CD4-positive, alpha-beta T cell treated with Interleukin-4 for 4 hours (primary cell): ENCODE results near the gene MSANTD2.
"Not testable (repeated sequence)": the region's sequence is repeated elsewhere in the genome, so short reads cannot be mapped to it uniquely, and the experiment has no call there.

Source experiments
- DNase-seq: peaks from one replicate; pipeline ENCODE4 v3.0.0-alpha.2; 2020

Gene MSANTD2

DNA sequence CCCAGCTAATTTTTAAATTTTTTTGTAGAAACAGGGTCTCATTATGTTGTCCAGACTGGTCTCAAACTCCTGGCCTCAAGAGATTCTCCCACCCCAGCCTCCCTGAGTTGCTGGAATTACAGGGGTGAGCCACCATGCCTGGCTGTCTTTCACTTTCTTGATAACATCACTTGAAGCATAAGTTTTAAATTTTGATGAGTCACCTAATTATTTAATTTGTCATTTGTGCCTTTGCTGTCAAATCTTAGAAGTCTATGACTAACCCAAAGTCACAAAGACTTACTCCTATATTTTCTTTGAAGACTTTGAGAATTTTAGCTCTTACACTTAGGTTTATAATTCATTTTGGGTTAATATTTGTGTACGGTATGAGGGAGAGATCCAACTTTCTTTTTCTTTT lies 14.5 kb upstream of the MSANTD2 start:
- DNase-seq: no peak

DNA sequence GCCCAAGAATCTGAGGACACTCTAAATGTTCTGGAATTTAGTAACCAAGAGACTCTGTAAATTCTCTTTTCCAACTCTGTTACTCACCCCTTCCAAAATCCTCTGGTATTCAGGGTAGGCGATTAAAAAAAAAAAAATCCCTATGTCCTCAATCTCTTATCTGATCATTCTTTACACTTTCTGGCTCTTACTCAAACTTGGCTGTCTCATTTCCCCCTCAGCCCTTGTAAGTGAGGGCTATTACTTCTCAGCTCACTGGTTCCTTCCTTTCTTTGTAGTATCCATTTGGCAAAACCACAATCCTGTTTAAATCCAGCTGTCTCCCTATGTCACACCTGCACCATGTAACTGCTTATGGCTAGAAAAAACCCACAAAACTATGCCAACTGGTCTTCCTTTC lies 12.7 kb upstream of the MSANTD2 start:
- DNase-seq: no peak

DNA sequence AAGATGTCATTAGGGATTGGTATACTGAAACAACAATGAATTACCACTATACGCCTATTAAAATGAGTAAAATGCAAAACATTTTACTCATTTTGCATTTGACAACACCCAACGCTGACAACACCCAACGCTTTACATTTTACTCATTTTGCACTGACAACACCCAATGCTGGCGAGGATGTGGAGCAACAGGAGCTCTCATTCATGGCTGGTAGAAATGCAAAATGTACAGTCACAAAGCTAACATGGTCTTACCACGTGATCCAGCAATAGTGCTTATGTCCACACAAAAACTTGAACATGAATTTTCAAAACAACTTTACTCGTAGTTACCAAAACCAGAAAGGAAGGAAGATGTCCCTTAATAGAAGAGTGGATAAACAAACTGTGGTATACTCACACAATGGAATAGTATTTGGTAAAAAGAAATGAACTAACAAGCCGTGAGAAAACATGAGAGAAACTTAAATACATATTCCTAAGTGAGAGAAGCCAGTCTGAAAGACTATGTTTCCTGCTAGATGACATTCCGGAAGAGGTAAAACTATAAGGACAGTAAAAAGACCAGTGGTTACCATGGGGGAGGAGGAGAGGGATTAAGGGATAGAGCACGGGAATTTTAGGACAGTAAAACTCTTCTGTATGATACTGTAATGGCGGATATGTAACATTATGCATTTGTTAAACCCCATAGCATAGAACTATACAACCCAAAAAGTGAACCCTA lies 11.4 kb upstream of the MSANTD2 start:
- DNase-seq: no peak

DNA sequence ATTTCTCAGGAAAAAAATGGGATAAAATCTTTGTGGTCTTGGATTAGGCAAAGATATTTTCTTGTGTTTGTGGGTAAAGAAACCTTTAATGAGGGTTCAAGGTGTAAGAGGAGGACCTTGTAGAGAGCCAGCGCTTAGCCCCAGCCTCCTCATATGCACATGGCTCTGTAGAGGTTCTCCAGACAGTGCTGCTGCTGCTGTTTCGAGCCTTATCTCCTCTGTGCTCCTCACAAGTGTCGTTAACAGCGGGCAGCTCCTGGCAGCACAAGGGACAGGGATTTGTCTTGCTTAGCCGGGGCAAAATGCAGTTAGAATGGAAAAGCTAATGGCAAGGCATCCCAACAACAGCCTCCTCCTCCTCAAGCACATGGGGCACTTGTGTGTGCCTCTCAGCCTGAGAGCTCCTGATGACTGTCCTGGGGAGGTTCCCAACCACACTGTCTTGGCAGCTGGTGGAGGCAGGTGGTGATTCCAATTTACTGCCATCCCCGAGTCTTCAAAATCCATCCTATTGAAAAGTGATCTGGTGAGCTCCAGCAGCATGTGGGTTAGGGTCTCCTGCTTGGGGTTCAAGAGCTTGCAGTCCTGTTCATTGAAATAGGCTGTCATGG lies 7.6 kb upstream of the MSANTD2 start:
- no peak for DNase-seq

DNA sequence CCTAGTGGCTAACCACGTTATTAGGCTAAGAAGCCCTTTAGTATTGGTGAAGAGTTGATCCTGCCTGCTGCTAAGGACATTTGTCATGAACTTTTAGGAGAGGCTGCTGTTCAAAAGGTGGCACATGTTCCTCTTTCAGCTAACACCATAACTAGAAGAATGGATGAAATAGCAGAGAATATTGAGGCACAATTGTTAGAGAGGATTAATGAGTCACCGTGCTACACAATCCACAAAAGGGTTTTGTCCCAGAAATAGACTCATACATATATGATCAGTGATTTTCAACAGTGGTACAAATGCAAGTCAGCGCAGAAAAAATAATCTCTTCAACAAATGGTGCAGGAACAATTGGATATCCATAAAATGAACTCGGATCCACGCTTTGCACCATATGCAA lies 7.0 kb upstream of the MSANTD2 start:
- no peak for DNase-seq

DNA sequence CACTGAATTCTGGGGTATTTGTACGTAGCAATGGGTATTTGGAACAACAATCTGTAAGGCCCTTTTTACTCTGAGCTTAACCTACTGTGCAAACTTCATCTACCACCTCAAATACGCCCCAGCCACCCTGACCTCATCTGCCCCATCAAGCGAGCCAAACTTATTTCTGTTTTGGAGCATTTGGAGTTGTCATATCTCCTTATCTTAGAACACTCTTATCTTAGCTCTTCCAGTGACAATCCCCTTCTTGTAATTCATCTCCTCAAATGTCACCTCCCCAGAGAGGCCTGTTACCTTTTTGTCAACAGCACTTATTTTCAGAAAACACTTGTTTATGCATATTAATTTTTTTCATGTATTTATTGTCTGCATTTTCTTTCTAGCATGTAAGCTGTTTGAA lies 4.7 kb upstream of the MSANTD2 start:
- no peak for DNase-seq

DNA sequence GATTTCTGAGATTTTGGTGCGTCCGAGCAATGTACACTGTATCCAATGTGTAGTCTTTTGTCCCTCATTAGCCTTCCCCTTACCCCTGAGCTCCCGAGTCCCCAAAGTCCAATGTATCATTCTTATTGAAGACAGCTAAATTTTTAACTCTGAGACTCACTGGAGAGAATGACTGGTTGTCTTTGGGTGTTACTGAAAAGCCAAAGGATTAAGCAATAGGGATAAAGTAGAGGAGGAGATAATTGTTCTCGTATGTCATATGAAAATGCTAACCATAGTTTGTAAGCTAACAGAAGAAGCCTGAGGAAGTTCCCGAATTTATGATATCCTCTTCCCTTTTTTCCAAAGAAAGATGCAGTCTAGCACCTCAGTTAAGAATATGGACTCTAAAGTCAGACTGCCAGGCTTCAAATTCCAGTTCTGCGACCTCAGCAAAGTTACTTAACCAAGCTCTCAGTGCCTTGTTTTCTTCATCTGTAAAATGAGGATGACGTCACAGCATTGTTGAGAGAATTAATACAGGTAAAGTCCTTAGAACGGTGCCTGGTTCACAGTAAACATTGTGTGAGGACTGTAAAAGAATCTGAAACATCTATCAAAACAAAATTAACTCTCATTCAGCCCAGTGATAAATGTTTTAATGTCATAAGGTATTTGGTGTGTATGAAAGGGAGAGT lies 1.6 kb upstream of the MSANTD2 start:
- no peak for DNase-seq

DNA sequence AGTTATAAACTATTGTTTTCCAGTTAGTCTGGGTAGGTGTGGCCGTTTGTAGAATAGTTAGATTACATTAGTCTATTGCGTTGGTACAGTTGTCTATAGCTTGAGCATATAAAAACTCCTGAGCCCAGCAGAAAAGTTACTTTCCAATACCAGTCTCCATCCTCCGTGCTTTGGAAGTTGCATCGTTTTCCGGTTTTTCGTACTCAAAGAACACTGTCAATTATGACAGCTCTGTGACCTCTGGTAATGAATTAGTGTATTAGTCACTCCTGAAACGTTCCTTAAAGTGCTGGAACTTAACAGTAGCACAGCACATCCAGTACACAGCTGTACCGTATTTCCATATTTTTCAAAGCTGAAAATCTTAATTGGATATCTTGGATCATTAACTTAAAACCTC lies 808 bp upstream of the MSANTD2 start:
- DNase-seq: no peak

DNA sequence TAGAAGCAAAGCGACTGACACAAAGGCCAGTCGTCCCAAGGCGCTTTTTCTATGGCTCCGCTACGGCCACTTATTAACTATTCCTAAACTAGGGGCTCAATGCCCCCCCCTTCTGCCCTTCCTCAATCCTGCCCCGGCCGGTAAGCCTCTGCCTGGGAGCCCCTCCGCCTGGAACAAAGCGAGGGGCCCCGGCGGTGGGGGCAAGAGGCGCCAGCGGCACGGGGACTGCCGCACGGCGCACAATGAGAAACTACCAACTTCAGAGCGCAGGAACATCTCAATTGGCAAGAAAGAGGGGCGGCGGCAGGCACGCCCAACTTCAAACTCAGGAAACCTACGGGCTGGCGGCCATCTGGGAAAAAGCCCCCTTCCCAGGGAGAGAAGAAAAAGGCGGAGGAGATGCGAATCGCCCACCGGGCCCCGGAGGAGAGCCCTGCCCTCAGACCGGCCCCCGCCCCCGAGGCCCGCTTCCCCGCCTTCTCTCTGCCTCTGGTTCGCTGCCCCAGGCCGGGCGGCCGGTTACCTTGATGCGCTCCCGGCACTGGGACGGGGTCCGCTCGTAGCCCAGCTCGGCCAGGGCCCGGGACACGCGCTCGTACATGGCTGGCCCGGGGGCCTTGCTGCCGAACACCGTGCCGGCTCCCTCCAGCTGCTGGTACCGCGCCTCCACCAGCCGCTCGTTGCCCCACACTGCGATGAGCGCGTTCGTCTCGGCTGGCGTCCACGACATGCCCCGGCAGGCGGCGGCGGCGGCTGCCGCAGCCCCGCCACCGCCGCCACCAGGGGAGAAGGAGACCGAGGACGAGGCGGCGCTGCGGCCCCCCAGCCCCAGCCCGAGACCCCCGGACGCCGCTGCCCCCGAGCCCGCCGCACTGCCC lies 619 bp downstream of the MSANTD2 start:
- no peak for DNase-seq

DNA sequence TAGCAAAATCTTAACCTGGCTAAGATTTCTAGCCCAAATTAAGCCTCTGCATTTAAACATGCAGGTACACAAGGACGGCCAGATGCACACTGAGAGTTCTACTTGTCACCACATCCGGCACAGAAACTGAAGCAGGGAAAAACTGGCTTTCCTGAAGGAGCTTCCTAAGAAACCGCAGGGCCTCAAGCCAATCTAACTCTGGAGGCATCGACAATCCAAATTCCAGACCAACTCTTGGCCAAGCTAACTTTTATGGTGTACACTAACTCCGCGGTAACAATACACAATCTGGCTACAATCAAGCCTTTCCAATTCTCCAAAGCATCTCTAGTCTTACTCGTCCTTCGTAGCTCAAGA lies 1.2 kb downstream of the MSANTD2 start:
- DNase-seq: no peak

DNA sequence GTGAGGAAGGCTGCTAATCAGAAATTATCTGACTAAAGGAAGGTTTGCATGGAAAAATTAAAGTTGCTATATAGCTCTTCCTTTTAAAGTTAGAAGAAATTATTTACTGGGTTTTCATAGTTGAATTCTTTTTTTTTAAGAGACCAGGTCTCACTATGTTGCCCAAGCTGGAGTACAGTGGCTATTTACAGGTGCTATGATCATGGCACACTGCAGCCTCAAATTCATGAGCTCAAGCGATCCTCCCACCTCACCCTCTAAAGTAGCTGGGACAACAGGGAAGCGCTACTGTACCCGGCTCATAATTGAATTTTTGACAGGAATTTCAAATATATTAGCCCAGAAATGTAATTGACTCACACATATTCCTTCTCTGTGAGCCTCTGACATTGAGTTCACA lies 3.9 kb downstream of the MSANTD2 start:
- no peak for DNase-seq

DNA sequence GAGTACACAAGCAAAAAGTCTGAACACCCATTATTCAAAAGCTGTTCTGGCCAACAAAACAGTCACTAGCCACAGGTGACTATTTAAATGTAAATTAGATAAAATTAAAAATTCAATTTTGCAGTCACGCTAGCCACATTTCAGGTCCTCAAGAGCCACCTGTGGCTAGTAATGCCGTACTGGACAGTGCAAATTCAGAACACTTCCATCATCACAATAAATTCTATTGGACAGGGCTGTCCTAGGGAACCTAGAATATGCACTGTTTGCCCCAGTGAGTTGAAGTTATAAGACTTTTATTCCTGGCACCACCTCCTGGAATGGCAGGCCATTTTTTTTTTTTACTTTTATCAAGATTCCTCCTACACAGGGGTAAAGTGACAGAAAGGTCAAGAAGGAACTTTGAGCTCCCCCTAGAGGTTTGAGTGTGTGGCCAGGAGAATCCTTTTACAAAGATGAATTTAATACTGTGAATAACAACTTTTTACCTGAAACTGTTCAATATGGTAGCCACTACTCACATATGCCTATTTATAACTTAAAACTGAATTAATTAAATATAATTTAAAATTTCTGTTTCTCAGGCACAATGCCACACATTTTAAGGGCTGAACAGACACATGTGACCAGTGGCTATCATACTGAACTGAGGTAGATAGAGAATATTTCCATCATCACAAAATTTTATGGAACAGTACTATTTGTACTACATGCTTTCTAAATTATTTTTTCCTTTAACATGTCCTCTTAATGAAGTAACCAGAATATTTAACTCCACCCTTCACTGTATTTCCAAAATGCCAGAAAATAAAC lies 6.5 kb downstream of the MSANTD2 start:
- DNase-seq: peak; percentile 56

DNA sequence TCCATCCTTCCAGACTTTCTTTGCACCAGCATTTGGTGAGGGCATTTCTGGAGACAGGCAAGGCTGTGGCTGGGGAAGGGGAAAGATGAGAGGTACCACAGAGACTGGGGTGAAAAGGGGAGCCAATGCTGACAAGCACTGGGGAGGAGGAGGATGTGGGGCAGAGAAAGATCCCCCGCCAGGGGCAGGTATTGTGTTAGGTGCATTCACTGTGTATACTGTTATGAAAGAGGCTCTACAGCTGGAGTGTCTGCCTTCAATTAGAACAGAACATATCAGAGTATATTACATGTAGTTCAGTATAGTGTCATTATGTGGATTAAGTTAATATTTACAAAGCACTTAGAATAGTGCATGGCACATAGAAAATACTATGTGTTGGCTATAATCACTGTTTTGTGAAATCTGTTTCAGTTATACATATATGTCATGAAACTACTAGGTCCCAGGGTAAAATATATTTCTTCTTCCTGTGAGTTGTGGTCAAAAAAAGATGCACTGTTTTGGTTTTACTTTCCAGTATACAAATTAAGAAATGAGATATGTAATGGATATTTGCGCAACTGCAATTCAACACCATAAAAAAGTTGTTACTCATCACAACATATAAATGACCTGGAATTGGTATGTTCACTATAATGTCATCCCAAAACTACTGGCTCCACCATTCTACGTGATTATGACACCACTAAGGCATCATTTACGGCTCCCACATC lies 8.4 kb downstream of the MSANTD2 start:
- no peak for DNase-seq

DNA sequence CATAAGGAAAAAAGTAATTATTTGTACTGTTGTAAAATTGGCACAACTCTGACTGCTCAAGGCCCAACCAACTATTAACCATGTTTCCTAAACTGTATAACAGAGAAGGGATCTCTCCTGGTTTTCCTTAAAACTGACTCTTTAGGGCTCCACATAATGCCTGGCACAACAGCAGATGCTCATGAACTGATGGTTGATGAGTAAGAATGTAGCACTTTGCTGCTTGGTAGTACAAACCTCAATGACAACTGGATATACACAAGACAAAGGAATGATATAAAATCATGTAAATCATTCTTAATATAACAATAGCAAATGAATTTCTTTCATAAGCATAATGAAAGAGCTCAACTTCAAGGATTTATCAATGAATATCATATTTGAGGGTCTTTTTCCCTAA lies 11.7 kb downstream of the MSANTD2 start:
- no peak for DNase-seq

DNA sequence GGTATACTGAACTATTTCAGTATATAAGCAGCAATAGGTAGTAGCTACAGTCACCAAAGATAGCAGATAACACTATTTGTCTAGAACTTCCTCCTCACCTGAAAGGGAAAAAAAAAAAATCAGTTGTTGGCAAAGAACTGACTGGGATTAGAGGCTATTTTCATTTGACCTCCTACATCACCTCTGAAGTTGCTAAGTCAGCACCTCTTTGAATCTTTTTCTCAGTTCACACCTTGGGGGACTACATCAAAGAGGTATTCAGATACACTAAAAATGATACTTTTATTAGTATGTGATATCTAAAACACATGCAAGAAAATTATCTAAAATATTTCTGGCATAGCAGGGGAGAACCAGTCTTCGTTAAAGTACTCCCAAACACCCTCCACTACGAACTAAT lies 16.2 kb downstream of the MSANTD2 start:
- DNase-seq: no peak

DNA sequence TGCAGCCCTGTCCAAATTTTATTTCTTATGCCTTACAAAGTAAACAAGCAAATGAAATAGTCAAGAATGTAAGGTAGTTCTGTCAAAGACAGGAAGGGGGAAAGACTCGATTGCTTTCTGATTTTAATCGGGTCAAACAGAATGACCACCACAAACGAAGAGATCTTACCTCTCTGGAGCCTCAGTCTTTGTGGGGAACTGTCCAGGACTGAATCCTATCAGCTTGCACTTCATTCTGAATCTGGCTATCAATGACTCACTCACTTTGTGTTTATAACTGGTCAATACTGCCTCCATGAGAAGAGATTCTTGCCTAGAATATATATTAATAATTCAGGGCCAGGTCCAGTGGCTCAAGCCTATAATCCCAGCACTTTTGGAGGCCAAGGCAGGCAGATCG lies 17.2 kb downstream of the MSANTD2 start:
- DNase-seq: no peak

DNA sequence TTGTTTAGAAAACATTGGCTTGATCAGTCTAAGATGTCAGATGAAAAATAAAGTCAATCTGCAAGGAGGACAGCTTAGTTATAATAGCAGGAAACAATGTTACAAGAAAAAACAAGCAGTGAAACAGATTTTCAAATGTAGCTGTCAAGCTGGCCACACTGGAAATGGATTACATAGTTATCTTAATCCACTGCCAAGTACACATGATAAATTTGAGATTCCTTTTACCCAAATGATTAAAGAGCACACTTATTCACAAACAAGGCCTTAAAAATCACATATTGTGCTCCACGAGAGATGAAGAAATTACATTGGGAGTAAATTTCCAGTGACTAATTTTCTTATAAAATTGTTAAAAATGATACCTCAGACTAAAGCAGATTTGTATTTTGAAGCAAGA lies 20.6 kb downstream of the MSANTD2 start:
- DNase-seq: no peak

DNA sequence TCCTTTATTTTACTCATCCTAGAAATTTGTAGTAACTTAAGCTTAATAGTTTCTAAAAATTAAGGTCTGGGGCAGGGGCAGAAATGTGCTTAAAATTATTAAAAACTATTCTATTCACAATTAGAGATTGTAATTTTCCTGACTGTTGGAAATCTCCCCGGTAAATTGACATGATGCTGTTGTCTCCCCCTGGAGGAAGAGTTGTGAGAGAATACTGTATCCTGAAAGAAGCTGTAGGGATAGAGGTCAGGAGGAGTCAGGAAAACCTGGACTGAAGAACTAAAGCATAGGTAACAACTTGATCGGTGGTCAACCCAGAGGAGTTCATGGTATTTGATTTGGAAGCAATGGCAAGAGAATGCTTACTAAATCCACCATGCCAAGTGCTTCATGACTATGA lies 21.9 kb downstream of the MSANTD2 start:
- DNase-seq: no peak

DNA sequence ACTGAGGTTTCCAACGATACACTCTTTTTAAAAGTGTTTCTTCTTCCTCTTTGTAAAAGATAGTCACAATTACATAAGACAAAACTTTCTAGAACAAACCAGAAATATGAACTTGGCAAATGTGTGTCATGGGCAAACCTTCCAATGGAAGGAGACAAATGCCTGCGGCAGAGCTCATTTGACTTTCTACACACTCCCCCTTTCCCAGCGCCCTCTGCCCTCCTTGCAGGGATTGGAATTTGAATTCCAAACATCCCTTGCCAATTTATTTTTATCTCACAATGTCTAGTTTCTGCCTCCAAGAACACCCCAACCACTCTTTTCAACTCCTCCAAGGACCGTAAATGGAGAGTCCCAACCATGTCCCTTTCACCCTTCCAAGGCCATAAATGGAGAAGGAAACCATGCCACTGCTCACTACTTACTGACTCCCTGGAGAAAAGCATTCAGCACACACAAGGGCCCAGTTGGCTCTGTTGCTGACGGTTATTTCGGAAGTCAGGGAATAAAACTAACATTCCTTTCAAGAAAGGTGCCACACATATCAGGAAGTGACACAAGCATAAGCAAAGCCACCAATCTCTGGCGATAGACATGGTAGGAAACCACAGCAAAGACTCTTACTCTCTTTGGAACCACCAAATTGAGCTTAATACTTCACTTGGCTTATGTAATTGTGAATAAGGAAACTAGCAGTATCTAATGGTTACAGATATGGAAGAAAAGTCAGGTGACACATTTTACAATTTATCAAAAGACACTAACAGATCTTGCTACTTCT lies 23.2 kb downstream of the MSANTD2 start:
- DNase-seq: no peak

DNA sequence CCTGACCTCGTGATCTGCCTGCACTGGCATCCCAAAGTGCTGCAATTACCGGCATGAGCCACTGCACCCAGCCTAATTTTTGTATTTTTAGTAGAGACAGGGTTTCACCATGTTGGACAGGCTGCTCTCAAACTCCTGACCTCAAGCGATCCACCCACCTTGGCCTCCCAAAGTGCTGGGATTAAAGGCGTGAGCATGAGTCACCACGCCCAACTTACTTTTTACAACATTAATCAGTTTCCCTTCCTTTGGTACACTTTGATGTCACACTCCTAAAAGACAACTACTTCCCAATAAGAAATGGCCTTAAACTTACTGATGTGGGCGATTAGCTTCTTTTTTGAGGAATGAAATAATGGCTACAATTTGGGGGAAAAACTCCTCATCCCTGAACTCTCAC lies 29.2 kb downstream of the MSANTD2 start:
- DNase-seq: not testable (repeated sequence)
